NB4 (cell line): ENCODE results near the gene CHTOP.
A peak's percentile ranks its signal among the peaks of the same experiment; 100 is the strongest.
"Not testable (repeated sequence)": the region's sequence is repeated elsewhere in the genome, so short reads cannot be mapped to it uniquely, and the experiment has no call there.

Experiments used
- DNase-seq: peaks from one replicate; pipeline ENCODE4 v3.0.0; 2010; ENCODE audit warnings: low read depth
- H3K4me3 ChIP-seq: one replicate; pipeline ENCODE4 v1.5.1; 2011; ENCODE audit warnings: mild to moderate bottlenecking, low read depth, low read length, moderate library complexity
- MYC ChIP-seq: IDR thresholded peaks from 2 replicates; pipeline ENCODE4 v1.6.1; 2011; ENCODE audit warnings: low read depth, low read length
- POLR2A ChIP-seq: IDR thresholded peaks from 2 replicates; pipeline ENCODE4 v1.6.1; 2011; ENCODE audit warnings: mild to moderate bottlenecking; ENCODE audit not compliant: insufficient read length; ENCODE audit errors: extremely low read depth
- TF ChIP-seq, protein P1 (sequence below): IDR thresholded peaks from one replicate; pipeline ENCODE4 v1.5.1; 2012; ENCODE audit warnings: low read depth, low read length
- TF ChIP-seq, protein P2 (sequence below): IDR thresholded peaks from 2 replicates; pipeline ENCODE4 v1.6.1; 2011; ENCODE audit warnings: low read depth, low read length

The CHTOP gene, protein sequence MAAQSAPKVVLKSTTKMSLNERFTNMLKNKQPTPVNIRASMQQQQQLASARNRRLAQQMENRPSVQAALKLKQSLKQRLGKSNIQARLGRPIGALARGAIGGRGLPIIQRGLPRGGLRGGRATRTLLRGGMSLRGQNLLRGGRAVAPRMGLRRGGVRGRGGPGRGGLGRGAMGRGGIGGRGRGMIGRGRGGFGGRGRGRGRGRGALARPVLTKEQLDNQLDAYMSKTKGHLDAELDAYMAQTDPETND

DNA sequence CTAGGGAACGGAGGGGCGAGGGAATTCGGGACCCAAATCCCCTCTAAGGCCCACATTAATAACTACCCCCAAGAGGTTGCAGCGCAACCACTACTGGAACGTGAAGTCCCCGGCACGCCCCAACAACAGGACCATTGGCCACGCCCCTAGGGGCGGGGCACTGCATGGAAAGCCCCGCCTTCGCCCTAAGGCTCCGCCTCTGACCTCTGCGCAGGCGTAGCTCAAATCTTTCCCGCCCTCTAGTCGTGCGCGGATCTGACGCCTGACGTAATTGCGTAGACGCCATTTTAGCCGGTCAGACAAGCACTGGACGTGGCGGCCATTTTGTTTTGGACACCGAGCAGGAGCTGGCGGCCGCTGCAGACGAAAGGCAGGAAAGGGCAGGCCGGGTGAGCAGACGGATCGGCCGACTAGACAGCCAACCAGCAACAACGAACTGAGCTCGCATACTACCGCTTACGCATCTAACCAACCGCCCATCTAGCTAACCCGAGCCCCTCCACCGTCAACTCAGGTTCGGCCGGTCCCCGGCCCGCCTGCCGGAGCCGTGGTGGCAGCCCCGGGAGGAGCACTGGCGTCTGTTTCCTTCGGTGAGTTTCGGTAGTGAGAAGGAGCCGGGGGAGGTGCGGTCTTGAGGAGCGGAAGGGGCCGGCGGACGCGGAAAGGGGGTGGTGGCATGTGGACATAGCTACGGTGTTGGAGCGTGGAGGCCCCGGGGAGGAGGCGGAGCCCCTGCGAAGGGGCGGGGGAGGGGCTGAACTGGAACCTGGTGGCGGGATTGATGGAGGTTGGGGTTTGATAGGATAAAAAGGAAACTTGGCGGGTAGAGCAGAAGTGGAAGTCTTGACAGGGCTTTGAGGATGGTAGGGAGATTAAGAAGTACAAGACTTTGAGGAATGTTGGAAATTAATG, at the start of gene CHTOP:
Gene CHTOP, plus strand, starts transcription at position 313 of the 912 bp plus-strand sequence. CDS start 2,523 bp downstream, outside the sequence.
- DNase-seq, result peak; percentile 98

DNA sequence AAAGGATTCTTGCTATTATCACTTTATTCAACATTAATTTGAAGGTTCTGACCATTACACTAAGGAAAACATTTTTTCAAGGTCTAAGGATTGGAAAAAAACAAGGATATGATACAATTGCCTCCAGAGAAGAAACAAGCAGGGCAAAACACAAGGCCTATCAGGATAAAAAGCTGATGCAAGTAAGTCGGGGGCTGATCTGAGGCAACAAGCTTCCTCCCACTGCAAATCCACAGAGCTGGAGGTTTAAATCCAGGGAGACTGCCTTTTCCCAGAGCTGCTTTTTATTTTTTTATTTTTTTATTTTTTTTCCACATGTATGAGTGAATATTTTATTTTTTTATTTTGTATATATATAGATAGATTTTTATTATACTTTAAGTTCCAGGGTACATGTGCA, 48.9 kb upstream of the CHTOP start:
- TF ChIP-seq MYC (no peak), POLR2A (no peak)
- TF ChIP-seq, protein P1, sequence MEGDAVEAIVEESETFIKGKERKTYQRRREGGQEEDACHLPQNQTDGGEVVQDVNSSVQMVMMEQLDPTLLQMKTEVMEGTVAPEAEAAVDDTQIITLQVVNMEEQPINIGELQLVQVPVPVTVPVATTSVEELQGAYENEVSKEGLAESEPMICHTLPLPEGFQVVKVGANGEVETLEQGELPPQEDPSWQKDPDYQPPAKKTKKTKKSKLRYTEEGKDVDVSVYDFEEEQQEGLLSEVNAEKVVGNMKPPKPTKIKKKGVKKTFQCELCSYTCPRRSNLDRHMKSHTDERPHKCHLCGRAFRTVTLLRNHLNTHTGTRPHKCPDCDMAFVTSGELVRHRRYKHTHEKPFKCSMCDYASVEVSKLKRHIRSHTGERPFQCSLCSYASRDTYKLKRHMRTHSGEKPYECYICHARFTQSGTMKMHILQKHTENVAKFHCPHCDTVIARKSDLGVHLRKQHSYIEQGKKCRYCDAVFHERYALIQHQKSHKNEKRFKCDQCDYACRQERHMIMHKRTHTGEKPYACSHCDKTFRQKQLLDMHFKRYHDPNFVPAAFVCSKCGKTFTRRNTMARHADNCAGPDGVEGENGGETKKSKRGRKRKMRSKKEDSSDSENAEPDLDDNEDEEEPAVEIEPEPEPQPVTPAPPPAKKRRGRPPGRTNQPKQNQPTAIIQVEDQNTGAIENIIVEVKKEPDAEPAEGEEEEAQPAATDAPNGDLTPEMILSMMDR, result no peak
- TF ChIP-seq, protein P2, sequence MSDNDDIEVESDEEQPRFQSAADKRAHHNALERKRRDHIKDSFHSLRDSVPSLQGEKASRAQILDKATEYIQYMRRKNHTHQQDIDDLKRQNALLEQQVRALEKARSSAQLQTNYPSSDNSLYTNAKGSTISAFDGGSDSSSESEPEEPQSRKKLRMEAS, result no peak
- no peak overlapping the region for H3K4me3 ChIP-seq
- no peak for DNase-seq

More for the DNA sequence above, at the start of gene CHTOP:
- peak within 1 kb of the TSS; percentile 97 for H3K4me3 ChIP-seq
- TF ChIP-seq POLR2A (peak; percentile 79), MYC (peak; percentile 86)
- TF ChIP-seq, protein P1, result no peak
- TF ChIP-seq, protein P2, result peak; percentile 70

GRCh38 chr1:153586347-153586746, 47.5 kb upstream of the CHTOP start:
- no peak for DNase-seq
- TF ChIP-seq MYC (no peak), POLR2A (no peak)
- TF ChIP-seq, protein P1, result no peak
- TF ChIP-seq, protein P2, result no peak

DNA sequence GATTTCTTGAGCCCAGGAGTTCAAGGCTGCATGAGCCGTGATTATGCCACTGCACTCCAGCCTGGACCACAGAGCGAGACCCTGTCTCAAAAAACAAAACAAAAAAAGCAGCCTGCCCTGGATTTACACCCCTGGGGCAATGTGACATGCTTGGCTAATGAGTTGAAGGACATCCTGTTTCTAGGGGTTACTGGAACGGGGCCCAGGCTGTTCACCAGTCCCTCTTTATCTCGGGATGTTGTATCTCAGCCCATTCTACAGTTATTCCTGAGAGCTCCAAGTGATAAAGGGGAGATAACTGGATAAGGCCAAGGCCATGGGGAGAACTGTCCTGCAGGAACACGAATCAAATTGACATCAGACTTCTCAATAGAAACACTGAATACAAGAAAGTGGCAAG, 46.6 kb upstream of the CHTOP start:
- TF ChIP-seq MYC (no peak), POLR2A (no peak)
- TF ChIP-seq, protein P1, result no peak
- TF ChIP-seq, protein P2, result no peak
- no peak for DNase-seq
- no peak overlapping the region for H3K4me3 ChIP-seq

More at GRCh38 chr1:153586347-153586746, 47.5 kb upstream of the CHTOP start:
- no peak overlapping the region for H3K4me3 ChIP-seq

GRCh38 chr1:153588033-153588432, 45.8 kb upstream of the CHTOP start:
- not testable (repeated sequence) for DNase-seq, H3K4me3 ChIP-seq

GRCh38 chr1:153588482-153588881, 45.4 kb upstream of the CHTOP start:
- H3K4me3 ChIP-seq, result no peak overlapping the region
- TF ChIP-seq, protein P1, result no peak
- TF ChIP-seq MYC, result no peak
- TF ChIP-seq, protein P2, result no peak
- no peak for TF ChIP-seq POLR2A
- DNase-seq, result no peak
